Fibroblast of villous mesenchyme (primary cell): ENCODE results near the gene NYAP2. TPM values are rescaled to one million over a fixed set of nuclear protein-coding genes. Genes with fewer than 3 reads are reported as not detected.

Experiments used
- DNase-seq: peaks from one replicate; pipeline ENCODE4 v3.0.0-alpha.2; 2010; ENCODE audit warnings: low read depth
- H3K4me3 ChIP-seq: 2 replicates; pipeline ENCODE4 v1.5.1; 2011; ENCODE audit warnings: low read depth, mild to moderate bottlenecking, low read length
- CTCF ChIP-seq: IDR thresholded peaks from 2 replicates; pipeline ENCODE4 v1.5.1; 2012; ENCODE audit warnings: low read depth, mild to moderate bottlenecking, low read length; ENCODE audit not compliant: insufficient read depth
- total RNA-seq: library from RNA; depleted of rRNA; stranded (reverse); fragments of >200 nt; gene quantifications from 2 replicates; pipeline ENCODE4 v1.2.3, GENCODE V29; 2012

NYAP2 gene
- total RNA-seq, 1 donor = not detected

GRCh38 chr2:225487878-225488416, 88.4 kb downstream of the NYAP2 start:
- H3K4me3 ChIP-seq = no peak overlapping the region
- TF ChIP-seq CTCF = no peak
- no peak for DNase-seq

GRCh38 chr2:225488743-225489142, 89.2 kb downstream of the NYAP2 start:
- no peak overlapping the region for H3K4me3 ChIP-seq
- no peak for TF ChIP-seq CTCF
- no peak for DNase-seq

- no peak overlapping the region for H3K4me3 ChIP-seq
- no peak for DNase-seq
- TF ChIP-seq CTCF = no peak
These were observed 94.0 kb downstream of the NYAP2 start for GRCh38 chr2:225493420-225494099.

- TF ChIP-seq CTCF = no peak
- DNase-seq = no peak
- no peak overlapping the region for H3K4me3 ChIP-seq
These were observed 94.6 kb downstream of the NYAP2 start for GRCh38 chr2:225494100-225494459.

GRCh38 chr2:225495706-225496105, 96.2 kb downstream of the NYAP2 start:
- no peak overlapping the region for H3K4me3 ChIP-seq
- no peak for DNase-seq
- no peak for TF ChIP-seq CTCF

- no peak for TF ChIP-seq CTCF
- H3K4me3 ChIP-seq = no peak overlapping the region
- no peak for DNase-seq
These were observed 97.1 kb downstream of the NYAP2 start for GRCh38 chr2:225496568-225496967.

- no peak for TF ChIP-seq CTCF
These were observed 97.7 kb downstream of the NYAP2 start for GRCh38 chr2:225497166-225497565.

More at GRCh38 chr2:225497166-225497565, 97.7 kb downstream of the NYAP2 start:
- DNase-seq = no peak
- H3K4me3 ChIP-seq = no peak overlapping the region
